Transverse colon (tissue), 4 donors: ENCODE measurements around the gene GAMT.

Source experiments
- CTCF ChIP-seq, 5 experiments: fragments of 200-600 bp in 3 of 5; fragments of 450-650 bp in 2 of 5; sonication (generic) in 3 of 5; IDR thresholded peaks; 1 replicate in 2 of 5; 2 replicates in 3 of 5; pipeline ENCODE4 v1.5.1; 2016 to 2017; ENCODE audit warnings: antibody characterized with exemption in 5 of 5, inconsistent platforms in 3 of 5, mild to moderate bottlenecking in 2 of 5, moderate library complexity in 1 of 5
- POLR2AphosphoS5 ChIP-seq, 3 donors: sonication (generic); formaldehyde crosslinking; IDR thresholded peaks; one replicate each; pipeline ENCODE4 v1.6.1; 2016; ENCODE audit warnings: antibody characterized with exemption in 3 of 3

- TF ChIP-seq CTCF (IDR thresholded peaks at IDR 0.05) = no peak
- TF ChIP-seq POLR2AphosphoS5 (IDR thresholded peaks at IDR 0.05) = no peak
Measured at GRCh38 chr19:1446713-1447481, 45.6 kb upstream of the GAMT start.
